ENCODE data around the gene PRAMEF12.
"Not testable (repeated sequence)": the region's sequence is repeated elsewhere in the genome, so short reads cannot be mapped to it uniquely, and the experiment has no call there.

PRAMEF12 gene

DNA sequence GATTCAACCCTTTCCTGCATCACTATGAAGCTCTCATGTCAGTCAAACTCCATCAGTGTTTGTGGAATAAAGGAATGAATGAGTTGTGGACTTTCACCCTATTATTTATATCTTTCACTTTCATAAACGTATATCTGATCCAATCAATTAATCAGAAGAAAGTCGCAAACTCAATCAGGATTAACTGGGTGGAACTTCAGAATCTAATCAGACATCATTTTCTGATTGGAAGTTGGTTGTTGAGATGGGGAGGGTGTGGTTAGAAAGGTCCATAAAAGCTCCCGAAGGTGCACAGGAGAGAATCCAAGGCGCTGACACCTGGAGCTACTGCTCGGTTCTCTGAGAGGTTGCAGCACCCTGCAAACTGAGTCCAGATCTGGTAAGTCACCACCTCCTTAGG, at the start of gene PRAMEF12:
PRAMEF12 (plus strand) TSS at position 301 of the 400 bp plus-strand sequence. CDS start 1,130 bp downstream, outside the sequence.
- no peak for DNase-seq (ENCODE audit: low read depth in 3 of 3)

DNA sequence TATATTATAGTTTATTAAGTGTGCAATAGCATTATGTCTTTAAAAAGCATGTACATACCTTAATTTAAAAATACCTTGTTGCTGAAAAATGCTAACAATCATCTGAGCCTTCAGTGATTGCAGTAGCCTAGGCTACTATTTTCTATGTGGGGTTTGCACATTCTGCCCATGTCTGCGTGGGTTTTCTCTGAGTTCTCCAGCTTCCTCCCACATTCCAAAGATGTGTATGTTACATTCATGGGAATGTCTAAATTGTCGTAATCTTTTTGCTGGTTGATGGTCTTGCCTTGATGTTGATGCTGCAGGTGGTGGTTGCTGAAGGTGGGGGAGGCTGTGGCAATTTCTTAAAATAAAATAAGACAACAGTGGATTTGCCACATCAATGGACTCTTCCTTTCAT, 45.1 kb upstream of the PRAMEF12 start:
- no peak for DNase-seq (ENCODE audit: low read depth in 3 of 3)

DNA sequence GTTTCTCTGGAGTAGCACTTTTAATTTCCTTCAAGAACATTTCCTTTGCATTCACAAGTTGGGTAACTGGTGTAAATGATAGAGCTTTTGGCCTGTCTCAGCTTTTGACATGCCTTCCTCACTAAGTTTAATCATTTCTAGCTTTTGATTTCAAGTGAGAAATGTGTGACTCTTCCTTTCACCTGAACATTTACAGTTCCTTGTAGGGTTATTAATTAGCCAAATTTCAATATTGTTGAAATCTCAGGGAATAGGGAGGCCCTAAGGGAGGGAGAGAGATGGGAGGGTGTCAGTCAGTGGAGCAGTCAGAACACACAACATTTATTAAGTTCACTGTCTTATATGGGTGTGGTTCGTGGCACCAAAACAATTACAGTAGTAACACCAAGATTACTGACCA, 43.4 kb upstream of the PRAMEF12 start:
- DNase-seq (ENCODE audit: low read depth in 3 of 3) = no peak

DNA sequence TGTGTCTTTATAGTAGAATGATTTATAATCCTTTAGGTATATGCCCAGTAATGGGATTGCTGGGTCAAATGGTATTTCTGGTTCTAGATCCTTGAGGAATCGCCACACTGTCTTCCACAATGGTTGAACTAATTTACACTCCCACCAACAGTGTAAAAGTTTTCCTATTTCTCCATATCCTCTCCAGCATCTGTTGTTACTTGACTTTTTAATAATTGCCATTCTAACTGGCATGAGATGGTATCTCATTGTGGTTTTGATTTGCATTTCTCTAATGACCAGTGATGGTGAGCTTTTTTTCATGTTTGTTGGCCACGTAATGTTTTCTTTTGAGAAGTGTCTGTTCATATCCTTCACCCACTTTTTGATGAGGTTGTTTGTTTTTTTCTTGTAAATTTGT, 42.5 kb upstream of the PRAMEF12 start:
- DNase-seq (ENCODE audit: low read depth in 3 of 3) = not testable (repeated sequence)

DNA sequence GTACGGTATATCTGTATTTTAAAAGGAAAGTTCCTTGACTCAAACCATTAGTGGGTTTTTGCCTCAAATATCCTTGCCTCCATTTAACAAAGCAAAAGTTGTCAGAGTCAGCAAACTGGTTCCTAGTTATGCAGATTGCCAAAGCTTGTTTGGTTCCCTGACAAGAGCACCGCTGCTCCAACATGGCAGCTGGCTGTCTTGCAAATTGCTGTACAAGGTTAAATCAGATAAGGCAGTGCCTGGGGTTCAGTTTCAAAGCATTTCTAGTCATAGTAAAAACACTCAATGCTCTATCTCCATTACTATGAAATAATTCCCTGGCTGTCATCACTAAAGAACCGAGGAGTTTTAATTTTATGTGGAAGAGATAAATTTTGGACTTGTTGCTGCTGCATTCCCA, 38.9 kb upstream of the PRAMEF12 start:
- DNase-seq (ENCODE audit: low read depth in 3 of 3) = no peak

DNA sequence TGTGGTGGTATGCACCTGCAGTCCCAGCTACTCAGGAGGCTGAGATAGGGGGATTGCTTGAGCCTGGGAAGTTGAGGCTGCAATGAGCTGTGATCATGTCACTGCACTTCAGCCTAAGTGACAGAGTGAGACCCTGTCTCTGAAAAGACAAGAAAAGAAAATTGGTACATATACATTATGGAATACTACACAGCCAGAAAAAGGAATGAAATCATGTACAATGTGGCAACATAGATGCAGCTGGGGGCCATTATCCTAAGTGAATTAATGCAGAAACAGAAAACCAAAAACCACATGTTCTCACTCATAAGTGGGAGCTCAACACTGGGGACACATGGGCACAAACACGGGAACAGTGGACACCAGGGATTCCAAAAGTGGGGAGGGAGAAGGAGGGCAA, 34.6 kb upstream of the PRAMEF12 start:
- no peak for DNase-seq (ENCODE audit: low read depth in 3 of 3)

DNA sequence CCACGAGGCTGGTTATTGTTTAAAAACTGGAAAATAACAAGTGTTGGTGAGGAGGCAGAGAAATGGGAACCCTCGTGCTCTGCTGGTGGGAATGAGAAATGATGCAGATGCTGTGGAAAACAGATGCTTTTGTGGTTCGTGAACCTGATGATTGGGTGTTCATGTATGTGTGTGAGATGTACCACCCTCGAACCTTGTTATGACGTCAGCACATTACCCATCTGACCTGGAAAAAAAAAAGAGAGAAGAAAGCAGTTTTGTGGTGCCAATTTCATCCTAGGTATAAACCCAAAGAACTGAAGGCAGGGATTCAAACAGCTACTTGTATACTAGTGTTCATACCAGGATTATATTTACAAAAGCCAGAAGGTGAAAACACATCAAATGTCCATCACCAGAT, 33.9 kb upstream of the PRAMEF12 start:
- no peak for DNase-seq (ENCODE audit: low read depth in 3 of 3)

DNA sequence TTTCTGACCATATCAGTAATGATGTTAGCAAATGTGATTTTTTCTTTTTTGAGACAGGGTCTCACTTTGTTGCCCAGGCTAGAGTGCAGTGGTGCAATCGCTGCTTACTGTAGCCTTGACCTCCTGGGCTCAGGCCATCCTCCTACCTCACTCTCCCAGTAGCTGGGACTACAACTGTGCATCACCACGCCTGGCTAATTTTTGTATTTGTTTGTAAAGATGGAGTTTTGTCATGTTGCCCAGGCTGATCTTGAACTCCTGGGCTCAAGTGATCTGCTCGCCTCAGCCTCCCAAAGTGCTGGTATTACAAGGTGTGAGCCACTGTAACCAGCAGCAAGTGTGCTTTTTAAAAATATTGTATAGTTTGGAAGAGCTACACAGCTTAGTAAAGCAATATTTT, 31.6 kb upstream of the PRAMEF12 start:
- no peak for DNase-seq (ENCODE audit: low read depth in 3 of 3)

DNA sequence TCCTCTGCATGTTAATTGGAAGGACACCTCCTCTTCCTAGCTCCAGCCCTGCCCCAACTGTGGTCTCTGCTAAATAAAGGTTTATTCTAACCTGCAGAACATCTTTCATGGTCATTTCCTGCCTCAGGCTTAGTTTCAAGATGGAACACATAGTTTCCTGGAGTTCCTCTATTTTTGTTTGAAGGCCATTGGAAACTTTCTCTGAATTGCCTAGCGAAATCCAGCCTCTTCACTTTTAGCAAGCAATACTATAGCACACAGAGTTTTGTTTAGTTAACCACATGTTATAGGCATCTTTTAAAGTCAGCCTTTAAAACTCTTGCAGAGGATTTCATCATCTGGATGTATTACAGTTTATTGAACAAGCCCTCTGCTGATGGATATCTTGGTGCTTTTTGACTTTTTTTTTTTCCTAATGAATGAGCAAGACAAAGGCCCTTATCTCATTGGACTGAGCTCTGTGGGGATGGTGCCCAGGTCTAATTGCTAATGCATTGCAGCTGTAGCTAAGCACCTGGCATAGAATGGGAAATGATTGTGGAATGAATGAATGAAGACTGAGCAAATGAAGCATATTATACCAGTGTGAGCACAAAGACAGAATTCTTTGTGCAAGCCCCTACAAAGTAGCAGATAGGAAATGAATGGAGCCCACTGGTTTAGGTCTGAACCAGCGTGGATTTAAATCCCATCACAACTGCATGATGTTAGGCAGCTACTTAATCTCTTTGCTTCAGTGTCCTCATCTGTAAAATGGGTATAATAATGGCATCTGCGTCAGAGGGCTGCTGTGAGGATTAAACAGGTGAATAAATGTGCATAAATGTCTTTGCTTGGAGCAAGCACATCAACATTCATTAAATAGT, 28.2 kb upstream of the PRAMEF12 start:
- no peak for DNase-seq (ENCODE audit: low read depth in 3 of 3)

DNA sequence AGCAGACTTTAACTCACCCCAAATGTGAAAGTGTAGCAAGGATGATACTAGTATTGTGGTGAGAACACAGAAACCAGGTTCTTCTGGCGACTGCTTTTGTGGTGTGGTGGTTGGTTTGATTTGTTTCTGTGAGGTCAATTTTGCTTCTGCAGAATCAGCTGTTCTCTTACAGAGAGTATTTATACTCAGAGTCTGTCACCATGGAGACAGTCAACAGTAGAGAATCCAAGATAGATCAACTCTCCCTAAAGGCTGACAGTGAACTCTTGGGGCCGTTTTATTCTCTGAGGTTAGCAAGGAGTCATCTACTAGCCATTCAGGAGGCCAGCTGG, 27.6 kb upstream of the PRAMEF12 start, which contains the start of gene CFAP107:
CFAP107 (plus strand) TSS at position 209 of the 332 bp plus-strand sequence. CDS start 231 bp downstream, outside the sequence.
- DNase-seq (ENCODE audit: low read depth in 3 of 3) = no peak

DNA sequence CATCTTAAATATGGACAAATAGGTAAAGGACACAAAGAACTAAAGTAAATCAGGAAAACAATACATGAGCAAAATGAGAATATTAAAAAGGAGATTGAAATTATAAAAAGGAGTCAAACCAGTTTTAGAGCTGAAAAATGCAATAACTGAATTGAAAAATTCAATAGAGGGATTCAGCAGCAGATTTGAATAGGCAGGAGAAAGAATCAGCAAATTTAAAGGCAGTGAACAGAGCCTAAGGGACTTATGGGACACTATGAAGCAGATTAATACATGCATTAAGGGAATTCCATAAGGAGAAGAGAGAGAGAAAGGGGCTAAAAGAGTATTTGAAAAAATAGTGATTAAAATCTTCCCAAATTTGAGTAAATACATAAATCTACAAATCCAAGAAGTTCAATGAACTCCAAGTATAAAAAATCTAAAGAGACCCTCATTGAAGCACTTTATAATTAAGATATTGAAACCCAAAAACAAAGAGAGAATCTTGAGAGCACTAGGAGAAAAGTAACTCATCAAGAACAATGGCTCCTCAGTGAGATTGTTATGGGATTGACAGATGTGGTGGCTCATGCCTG, 24.7 kb upstream of the PRAMEF12 start:
- DNase-seq (ENCODE audit: low read depth in 3 of 3) = no peak

DNA sequence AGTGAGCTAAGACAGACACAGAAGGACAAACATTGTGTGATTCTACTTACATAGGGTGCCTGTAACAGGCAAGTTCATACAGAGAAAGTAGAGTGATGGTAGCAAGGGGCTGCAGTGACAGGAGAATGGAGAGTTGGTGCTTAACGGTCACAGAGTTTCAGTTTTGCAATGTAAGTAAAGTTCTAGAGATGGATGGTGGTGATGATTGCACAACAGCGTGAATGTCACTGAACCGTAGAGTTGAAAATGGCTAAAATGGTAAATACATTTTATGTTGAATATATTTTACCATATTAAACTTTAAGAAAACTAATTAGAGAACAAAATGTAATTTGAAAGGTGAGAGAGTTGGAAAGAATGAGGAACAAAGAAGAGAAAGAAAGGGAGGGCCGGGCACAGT, 18.8 kb upstream of the PRAMEF12 start:
- no peak for DNase-seq (ENCODE audit: low read depth in 3 of 3)

DNA sequence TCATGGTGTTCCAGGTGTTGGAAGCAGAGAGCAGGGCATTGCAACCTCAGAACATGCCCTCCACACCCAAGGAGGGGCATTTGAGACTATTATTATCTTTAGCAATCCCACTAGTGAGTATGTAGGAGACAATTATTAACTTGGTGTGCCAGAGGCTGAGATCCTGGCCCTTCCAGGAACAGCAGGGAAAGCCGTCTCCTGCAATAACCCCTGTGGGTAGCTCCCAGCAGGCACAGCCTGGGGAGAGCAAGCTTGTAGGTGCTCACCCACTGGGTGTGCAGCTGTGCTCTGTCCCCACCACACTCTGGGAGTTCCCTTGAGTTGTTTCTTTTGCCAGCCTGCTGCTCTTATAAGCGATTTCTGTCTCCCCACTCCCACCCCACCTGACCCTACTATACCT, 17.3 kb upstream of the PRAMEF12 start:
- no peak for DNase-seq (ENCODE audit: low read depth in 3 of 3)

DNA sequence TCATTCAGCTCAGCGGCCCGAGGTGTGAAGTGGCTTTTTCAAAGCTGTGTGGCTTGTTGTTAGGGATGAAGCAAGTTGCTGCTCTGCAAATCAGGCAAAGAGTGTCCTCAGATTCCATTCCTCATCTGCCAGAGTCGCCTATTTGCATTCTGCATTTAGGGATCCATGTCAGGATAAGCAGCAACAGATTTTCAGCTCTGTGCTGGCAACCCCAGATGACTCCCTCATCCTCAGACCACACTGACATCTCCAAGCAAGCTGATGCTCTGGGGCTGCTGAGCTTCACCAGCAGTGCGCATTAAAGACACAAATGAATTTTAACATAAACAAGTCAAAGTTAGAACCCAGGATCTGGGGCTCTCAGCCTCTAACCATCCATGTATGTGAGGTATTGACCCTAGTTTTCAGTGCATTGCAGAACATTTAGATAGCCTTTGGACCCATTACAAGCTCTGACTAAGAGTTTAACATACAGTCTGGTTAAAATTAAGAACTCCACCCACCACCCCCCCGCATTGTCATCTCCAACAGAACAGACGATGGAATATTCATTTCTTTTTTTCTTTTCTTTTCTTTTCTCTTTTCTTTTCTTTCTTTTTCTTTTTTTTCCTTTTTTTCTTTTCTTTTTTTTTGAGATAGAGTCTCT, 16.6 kb upstream of the PRAMEF12 start:
- no peak for DNase-seq (ENCODE audit: low read depth in 3 of 3)

DNA sequence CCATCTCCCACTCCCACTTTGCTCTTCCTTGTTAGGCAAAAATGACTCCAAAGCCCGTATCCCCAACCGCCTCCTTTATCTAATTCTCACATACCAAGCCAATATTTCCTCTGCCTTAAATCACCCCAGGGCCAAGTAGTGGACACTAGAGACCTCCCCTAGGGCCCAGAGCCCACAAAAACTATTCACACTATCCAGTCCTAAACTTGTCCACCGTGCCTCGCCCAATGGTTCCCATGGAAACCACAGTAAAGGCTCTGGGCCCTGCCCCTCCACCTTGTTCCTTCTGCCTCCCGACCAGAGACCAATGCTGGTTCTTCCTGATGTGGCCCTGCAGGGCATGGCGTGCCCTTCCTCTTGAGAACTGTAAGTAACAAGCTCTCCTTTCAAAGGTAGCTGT, 15.7 kb upstream of the PRAMEF12 start:
- no peak for DNase-seq (ENCODE audit: low read depth in 3 of 3)

DNA sequence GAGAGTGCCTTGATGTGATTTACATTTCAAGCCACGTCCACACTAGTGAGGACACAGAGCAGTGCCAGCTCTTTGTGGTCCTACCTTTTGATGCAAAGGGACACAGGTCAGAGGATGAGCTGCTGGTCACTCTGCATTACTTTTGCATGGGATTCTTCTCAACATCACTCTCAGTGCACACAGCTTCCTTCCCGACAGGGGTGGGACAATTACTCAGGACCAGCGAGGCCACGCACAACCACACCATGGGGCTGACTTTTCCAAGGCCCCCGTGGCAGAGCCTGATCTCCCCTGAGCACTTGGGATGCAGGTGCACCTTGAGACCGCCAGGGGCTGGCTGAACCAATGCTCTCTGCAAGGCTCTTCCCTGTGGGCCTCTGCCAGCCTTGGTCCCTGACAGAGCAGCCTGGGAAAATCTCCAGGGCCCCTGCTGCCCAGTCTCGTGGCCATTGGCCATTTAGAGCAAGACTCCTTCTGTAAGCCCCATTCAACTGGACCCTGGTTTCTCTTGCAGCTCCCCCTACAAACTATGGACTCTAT, 13.2 kb upstream of the PRAMEF12 start:
- DNase-seq (ENCODE audit: low read depth in 3 of 3) = no peak

DNA sequence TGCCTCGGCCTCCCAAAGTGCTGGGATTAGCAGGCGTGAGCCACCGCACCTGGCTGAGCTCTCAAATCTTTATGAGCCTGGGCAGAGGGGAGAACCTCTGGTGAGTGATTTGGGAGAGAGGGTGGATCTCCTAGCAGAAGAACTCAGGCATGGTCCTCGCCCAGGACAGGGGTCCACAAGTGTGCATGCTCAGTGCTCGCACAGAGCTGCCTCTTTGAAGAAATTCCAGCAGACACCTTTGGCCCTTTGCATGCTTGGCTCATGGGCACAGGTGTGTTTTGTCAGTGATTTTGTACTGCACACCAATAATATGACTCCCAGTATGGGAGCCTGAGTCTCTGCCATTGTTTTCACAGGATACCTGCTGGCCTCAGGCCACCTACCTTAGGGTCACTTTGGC, 11.8 kb upstream of the PRAMEF12 start:
- no peak for DNase-seq (ENCODE audit: low read depth in 3 of 3)

DNA sequence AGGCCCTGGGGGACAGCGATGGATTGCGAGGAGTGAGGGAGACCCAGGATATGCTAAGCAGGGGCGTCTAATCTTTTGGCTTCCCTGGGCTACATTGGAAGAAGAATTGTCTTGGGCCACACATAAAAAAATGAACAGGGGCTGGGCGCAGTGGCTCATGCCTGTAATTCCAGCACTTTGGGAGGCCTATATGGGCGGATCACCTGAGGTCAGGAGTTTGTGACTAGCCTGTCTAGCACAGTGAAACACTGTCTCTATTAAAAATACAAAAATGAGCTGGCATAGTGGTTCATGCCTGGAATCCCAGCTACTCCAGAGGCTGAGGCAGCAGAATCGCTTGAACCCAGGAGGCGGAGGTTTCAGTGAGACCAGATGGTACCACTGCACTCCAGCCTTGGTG, 10.8 kb upstream of the PRAMEF12 start:
- DNase-seq (ENCODE audit: low read depth in 3 of 3) = no peak

DNA sequence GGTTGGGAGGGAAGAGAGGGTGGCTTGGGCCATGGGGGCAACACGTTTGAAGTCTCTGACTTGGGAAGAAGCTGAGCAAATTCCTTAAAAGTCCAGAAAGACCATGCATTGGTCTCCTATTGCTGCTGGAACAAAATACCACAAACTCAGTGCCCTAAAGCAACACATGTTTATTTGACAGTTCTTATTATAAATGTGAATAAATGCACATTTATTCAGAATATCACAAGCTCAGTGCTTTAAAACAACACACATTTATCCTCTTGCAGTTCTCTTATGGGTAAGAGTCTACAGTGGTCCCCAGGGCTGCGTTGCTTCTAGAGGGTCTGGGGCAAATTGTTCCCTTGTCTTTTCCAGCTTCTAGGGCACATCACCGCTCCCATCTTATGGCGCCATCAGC, 10.1 kb upstream of the PRAMEF12 start:
- DNase-seq (ENCODE audit: low read depth in 3 of 3) = no peak

DNA sequence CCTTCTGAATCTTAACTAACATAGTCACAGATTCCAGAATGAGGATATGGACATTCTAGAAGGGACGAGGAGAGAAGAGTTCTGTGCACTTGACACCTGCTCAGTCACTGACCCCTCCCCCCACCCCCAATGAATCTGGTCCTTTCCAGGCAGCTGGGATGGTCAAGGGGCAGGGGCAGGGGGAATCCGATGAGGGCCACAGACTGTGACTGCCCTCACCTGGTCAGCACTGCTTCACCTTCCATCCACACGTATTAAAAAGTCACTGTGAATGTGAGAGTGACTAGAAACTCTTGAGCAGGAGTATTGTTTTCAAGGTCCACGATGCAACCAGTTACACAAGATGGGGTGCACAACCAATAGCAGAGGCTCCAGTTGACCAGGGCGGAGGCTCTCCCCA, 9.5 kb upstream of the PRAMEF12 start:
- no peak for DNase-seq (ENCODE audit: low read depth in 3 of 3)

DNA sequence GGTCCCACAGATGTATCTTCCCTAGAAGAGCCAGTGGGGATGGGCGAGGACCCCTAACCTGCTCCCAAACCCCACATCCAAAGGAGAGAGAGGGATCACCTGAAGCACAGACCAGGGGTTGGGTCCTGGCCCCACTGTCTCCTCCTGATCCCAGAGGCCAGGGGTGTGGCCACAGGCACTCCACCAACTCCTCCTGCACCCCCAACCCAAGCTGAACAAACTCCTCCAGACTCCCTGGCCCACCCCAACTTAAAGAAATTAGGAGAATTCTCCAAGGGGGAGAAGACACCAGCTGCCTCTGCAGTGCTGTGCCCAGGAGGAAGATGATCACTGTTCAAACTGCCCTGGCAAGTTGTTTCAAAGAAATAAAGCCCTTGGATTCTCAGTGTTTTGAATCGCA, 4.5 kb upstream of the PRAMEF12 start:
- DNase-seq (ENCODE audit: low read depth in 3 of 3) = no peak

DNA sequence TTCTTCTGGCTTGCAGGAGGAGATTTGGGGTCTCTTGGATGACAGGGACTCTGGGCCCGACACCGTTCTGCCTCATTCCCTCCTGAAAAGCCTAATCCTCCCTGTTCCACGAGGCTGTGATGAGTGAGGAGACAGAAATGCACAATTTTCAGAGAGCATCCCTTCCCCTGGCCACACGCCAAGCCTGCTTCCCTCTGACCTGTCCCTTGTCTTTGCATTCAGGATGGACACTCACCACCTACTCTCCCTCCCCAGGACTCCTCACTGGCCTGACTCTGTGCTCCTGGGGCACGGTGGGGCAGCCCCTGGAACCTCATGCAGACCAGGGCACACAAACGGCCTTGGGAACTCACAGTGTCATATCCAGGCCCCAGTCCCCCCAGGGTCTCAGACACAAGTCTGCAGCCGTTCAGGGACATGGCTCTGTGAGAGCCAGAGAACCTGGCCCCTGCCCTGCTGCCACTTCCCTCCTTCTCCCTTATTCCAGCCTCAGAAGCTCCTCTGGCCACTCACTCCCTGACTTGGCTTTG, 3.5 kb upstream of the PRAMEF12 start:
- DNase-seq (ENCODE audit: low read depth in 3 of 3) = no peak

DNA sequence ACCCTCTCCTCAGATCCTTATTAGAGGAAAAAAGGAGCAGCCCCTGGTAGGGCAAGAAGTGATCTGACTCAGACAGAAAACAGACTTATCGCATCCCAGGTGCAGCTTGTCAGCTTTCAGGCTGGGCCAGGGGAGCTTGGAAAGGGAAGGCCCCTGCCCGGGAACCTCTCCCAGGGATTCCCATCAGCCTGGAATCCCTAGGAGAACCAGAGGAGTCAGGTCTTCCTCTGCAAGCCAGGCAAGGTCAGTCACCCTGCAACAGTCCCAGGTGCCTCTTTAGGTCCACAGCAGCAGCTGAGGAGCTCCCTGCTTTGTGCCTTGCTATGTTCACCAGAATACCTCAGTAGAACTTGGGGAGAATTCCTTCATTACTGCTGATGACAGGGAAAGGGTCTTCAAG, 2.9 kb upstream of the PRAMEF12 start:
- no peak for DNase-seq (ENCODE audit: low read depth in 3 of 3)

Measured in stimulated activated CD4-positive, alpha-beta T cell treated with anti-CD3 and anti-CD28 coated beads, TNF-alpha, amount 100 ng/mL, for 48 hours (primary cell).